Heart right ventricle (tissue), 16 donors: ENCODE measurements around the gene COMT. TPM values are rescaled to one million over a fixed set of nuclear protein-coding genes. Genes with fewer than 3 reads are reported as not detected.

Source experiments
- ATAC-seq, 8 donors: fragments of 200-7000 bp; cut with Tn5 transposase; one replicate each; pipeline ENCODE4 v1.9.1; 2020; ENCODE audit warnings: mild to moderate bottlenecking in 8 of 8, moderate library complexity in 8 of 8, moderate number of reproducible peaks in 1 of 8
- DNase-seq, 2 donors: peaks; one replicate each; pipeline ENCODE4 v3.0.0-alpha.2; 2020
- H3K27ac ChIP-seq, 10 donors: fragments of 200-600 bp; sonication (generic) in 2 of 10; one replicate each; pipeline versions ENCODE4 v1.5.0 to v1.8.0; 2020 to 2022; ENCODE audit warnings: mild to moderate bottlenecking in 3 of 10
- H3K27me3 ChIP-seq, 7 donors: fragments of 200-600 bp; one replicate each; pipeline ENCODE4 v1.8.0; 2021 to 2022; ENCODE audit warnings: mild to moderate bottlenecking in 2 of 7
- H3K36me3 ChIP-seq, 9 donors: fragments of 200-600 bp; sonication (generic) in 1 of 9; one replicate each; pipeline versions ENCODE4 v1.5.0 to v1.8.0; 2020 to 2022; ENCODE audit warnings: mild to moderate bottlenecking in 2 of 9
- H3K4me1 ChIP-seq, 9 donors: fragments of 200-600 bp; sonication (generic) in 1 of 9; one replicate each; pipeline versions ENCODE4 v1.5.0 to v1.8.0; 2020 to 2022; ENCODE audit warnings: mild to moderate bottlenecking in 4 of 9
- H3K4me3 ChIP-seq, 10 donors: fragments of 200-600 bp; sonication (generic) in 2 of 10; one replicate each; pipeline versions ENCODE4 v1.5.0 to v1.8.0; 2020 to 2022; ENCODE audit warnings: mild to moderate bottlenecking in 7 of 10, moderate library complexity in 2 of 10
- H3K9me3 ChIP-seq, 11 donors: fragments of 200-600 bp in 10 of 11; sonication (generic) in 2 of 11; one replicate each; pipeline versions ENCODE4 v1.5.0 to v1.8.0; 2013 to 2022; ENCODE audit warnings: mild to moderate bottlenecking in 2 of 11, control low read depth in 1 of 11, moderate library complexity in 1 of 11
- WGBS, 2 donors: extraction: QIAGEN DNeasy Blood & Tissue Kit; methylation state at CpG; one replicate each; pipeline ENCODE4 v1.1.7; 2013; ENCODE audit warnings: inconsistent platforms in 1 of 2; 5-methylcytosine and 5-hydroxymethylcytosine counted together
- intact Hi-C, 10 donors: fragments of 100-400 bp; cut with DNase I; formaldehyde crosslinking; loops; one replicate each; pipeline versions ENCODE4 v1.11.1 to v1.14.2; 2022
- polyA plus RNA-seq, 2 donors: library from polyadenylated mRNA; stranded (reverse); fragments of 200-250 nt; gene quantifications; one replicate each; pipeline ENCODE4 v1.2.3, GENCODE V29; 2013
- total RNA-seq, 10 donors: library from RNA; stranded (reverse); fragmentation: NEBNext Ultra II Directional in 3 of 10; extraction: Animal tissue kit (Norgen Biotek cat#: 25700) in 3 of 10; gene quantifications; one replicate each; pipeline versions ENCODE4 v1.2.1 to v1.2.4, GENCODE V29; 2021 to 2023
- TF ChIP-seq, protein P1 (sequence below), 9 donors: fragments of 200-600 bp; sonication (generic) in 2 of 9; IDR thresholded peaks; one replicate each; pipeline versions ENCODE4 v1.5.0 to v1.8.0; 2021 to 2022; ENCODE audit warnings: antibody characterized with exemption in 9 of 9, mild to moderate bottlenecking in 5 of 9, moderate library complexity in 1 of 9
- donor health status: Arrhythmogenic right ventricular cardiomyopathy.
- donor health status: ischemic (EF 13 %, LVEDD 7.1; RV severe dilation, severe dysfunction).
- donor health status: healthy with polysubstance abuse.
- donor health status: DM: no; HTN: yes; CAD: no.
- donor health status: DM: no; HTN: no; CAD: no.
- donor health status: ischemic (EF 25% LVEDD 6.9; RV normal size, moderate dysfunction).
- donor health status: ischemic (EF 25% LVEDD 5.7; RV mildly dilated, moderate dysfunction).
- donor health status: healthy.
- donor health status: DM: yes; HTN: yes; CAD: no.
- donor health status: Ischemic cardiomyopathy.
- donor health status: ischemic (EF 35%, LVEDD 5.7; RV mildly dilated, moderate dysfunction).
- donor health status: nonischemic (EF 11% LVEDD 7.7; RV severe dilation, severe dysfunction).
- donor health status: DM: yes; HTN: yes; CAD: no.
- donor health status: PGD.
- donor health status: ischemic (EF 29% LVEDD 5.4; RV normal size, mild dysfunction).
- donor health status: nonischemic (EF 23%, LVEDD 6.1; RV moderate dilation, normal function).

COMT gene
- total and polyA plus RNA-seq, 12 donors: 42.9 to 273 (median 101) TPM

DNA sequence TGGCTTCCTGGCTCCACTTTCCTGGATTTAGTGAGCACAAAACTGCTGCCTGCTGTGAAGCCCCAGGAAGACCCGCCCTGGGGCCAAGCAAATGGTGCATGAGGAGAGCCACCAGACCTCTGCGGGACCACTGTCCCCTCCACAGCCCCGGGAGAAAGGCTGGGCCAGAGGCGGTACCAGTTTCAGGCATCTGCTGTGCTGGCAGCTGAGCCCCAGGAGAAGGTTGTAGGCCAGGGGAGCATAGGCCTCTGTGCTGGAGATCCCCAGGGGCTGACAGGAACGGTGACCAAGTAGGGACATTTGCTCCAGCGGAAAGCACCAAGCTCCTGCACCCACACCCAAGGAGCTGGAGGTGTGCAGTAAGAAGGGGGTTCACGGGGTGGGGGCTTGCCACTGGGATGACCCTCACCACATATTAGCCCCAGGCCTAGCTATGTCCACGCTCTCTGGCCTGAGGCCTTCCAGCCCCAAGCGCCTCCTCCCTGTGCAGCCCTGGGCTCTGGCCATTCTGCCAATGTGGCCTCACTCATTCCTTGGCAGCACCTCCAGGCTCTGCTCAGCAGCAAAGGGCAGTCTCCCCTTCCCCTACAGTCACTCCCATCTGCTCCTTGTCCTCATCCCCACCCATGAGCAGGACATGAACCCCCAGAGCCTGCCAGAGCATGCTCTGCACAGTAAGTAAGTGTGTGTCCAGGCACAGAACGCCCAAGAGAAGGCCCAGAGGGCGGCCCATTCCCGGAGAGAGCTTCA, 24.0 kb upstream of the COMT start:
- WGBS, 2 donors: 93 to 94% methylated on average over 12 of the region's 12 CpGs
- H3K4me3 ChIP-seq: no peak overlapping the region
- no peak overlapping the region for H3K27ac ChIP-seq
- peaks cover 0 to 6% (median 0%) of the 10 kb centered on the region in 11 donors for H3K9me3 ChIP-seq
- H3K4me1 ChIP-seq: no peaks in the 10 kb centered on the region
- peaks cover 0 to 74% (median 46%) of the 10 kb centered on the region in 9 donors for H3K36me3 ChIP-seq
- TF ChIP-seq, protein P1, sequence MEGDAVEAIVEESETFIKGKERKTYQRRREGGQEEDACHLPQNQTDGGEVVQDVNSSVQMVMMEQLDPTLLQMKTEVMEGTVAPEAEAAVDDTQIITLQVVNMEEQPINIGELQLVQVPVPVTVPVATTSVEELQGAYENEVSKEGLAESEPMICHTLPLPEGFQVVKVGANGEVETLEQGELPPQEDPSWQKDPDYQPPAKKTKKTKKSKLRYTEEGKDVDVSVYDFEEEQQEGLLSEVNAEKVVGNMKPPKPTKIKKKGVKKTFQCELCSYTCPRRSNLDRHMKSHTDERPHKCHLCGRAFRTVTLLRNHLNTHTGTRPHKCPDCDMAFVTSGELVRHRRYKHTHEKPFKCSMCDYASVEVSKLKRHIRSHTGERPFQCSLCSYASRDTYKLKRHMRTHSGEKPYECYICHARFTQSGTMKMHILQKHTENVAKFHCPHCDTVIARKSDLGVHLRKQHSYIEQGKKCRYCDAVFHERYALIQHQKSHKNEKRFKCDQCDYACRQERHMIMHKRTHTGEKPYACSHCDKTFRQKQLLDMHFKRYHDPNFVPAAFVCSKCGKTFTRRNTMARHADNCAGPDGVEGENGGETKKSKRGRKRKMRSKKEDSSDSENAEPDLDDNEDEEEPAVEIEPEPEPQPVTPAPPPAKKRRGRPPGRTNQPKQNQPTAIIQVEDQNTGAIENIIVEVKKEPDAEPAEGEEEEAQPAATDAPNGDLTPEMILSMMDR (IDR thresholded peaks at IDR 0.05): no peak
- DNase-seq (no peak), ATAC-seq (no peak)
- no peaks in the 10 kb centered on the region for H3K27me3 ChIP-seq
- intact Hi-C loops: no loop called here

DNA sequence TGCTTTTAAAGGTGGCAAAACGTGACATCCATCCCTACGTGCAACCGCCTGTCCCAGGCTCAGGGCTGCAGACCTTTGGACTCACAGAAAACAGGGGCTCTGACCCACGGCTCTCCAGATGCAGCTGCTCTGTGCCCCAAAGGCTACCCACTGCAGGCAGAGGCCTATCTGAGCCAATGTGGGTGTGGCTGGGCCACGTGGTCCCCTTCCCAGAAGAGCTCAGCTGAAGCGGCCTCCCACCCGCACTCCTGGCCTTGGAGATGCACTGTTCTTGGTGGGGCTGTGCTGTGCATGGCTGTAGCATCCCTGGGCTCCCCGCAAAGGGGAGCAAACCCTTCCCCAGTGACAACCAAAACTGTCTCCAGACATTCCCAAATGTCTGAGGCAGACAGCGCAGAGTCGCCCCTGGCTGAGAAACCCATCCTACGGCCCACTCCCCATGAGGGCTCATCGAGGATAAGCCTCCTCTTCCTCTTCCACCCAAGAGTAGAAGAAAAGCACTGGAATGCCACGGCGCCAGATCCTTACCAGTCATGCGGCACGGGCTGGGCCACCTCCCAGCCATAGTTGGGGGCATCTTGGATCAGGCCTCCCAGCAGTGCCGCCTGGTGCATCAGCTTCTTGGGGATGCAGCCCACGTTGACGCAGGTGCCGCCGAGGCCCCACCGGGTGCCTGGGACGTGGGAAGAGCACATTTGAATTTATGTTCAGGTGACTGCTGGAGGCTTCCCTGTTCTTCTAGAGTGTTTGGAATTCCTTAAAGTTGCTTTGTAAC, 23.1 kb upstream of the COMT start:
- Histone ChIP-seq H3K4me1 (no peaks in the 10 kb centered on the region), H3K36me3 (peaks cover 0 to 67% (median 42%) of the 10 kb centered on the region in 9 donors), H3K4me3 (no peak overlapping the region), H3K9me3 (peaks cover 0 to 6% (median 0%) of the 10 kb centered on the region in 11 donors), H3K27me3 (no peaks in the 10 kb centered on the region), H3K27ac (no peak overlapping the region)
- DNase-seq (no peak), ATAC-seq (peak in 1 of 8 donors; percentile 24)
- TF ChIP-seq, protein P1 (IDR thresholded peaks at IDR 0.05): no peak
- intact Hi-C loops: no loop called here
- 84 to 87% methylated on average over 23 of the region's 23 CpGs for WGBS, 2 donors

DNA sequence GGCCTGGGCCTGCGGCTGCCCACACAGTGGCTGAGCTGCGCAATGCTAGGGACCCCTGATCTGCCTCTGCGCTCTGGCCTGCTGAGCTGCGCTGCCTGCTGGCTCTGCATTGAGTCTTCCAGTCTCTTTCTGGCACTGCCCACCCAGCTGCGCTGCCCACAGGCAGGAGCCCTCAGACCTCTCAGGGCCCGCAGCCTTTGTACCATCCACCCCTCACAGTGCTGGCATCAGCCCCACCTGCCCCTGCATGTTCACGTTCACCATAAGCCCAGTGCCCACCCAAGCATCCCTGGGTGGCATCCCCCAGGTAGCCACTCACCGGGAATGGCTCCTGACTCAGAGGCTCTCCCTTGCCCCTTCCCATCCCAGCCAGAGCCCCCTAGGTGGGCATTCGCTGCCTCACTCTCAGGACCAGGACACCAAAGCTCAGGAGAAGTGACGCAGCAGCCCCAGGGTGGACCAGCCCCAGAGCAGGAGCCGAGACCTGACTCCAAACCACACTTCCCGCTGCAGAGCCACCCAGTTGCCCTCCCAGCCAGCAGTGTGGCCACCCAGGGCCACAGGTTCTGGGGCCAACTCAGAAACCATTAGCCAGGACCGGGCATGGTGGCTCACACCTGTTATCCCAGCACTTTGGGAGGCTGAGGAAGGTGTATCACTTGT, 21.7 kb upstream of the COMT start:
- DNase-seq (no peak), ATAC-seq (no peak)
- TF ChIP-seq, protein P1 (IDR thresholded peaks at IDR 0.05): no peak
- Histone ChIP-seq H3K27me3 (no peaks in the 10 kb centered on the region), H3K27ac (no peak overlapping the region), H3K4me3 (no peak overlapping the region), H3K9me3 (no peaks in the 10 kb centered on the region), H3K36me3 (peaks cover 0 to 62% (median 29%) of the 10 kb centered on the region in 9 donors), H3K4me1 (no peaks in the 10 kb centered on the region)
- intact Hi-C loops: no loop called here
- 96 to 98% methylated on average over 13 of the region's 13 CpGs for WGBS, 2 donors

DNA sequence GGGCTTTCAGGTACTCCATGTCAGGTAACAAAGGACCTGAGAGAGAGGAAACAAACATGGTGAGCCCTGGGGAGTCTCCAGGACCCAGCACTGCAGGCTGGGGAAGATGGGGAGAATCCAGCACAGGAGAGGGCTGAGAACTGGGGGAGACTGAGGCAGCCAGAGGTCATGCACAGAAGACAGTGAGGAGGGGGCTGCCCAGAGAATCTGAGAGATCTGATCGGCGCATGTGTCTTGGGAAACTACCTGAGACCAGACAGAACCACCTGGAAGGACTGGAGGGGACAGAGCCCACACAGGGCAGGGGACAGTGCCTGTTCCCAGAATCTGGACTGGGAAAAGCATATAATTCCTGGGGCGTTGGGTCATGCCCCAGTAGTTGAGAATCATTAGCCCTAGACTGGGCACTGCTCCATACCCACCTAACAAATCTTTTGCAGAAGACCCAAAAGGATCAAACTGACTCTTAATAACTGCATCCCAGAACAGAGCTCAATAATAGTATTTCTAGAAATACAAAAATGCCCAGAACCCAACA, 20.0 kb upstream of the COMT start:
- Histone ChIP-seq H3K36me3 (peaks cover 0 to 44% (median 21%) of the 10 kb centered on the region in 9 donors), H3K27ac (no peak overlapping the region), H3K4me1 (no peaks in the 10 kb centered on the region), H3K27me3 (no peaks in the 10 kb centered on the region), H3K9me3 (no peaks in the 10 kb centered on the region), H3K4me3 (no peak overlapping the region)
- WGBS, 2 donors: 67 to 87% methylated on average over 3 of the region's 3 CpGs
- intact Hi-C loops: no loop called here
- DNase-seq (no peak), ATAC-seq (no peak)
- TF ChIP-seq, protein P1 (IDR thresholded peaks at IDR 0.05): no peak
